ENCODE measurements around the gene PALLD.

- TF ChIP-seq CTCF (IDR thresholded peaks at IDR 0.05) (no peak), POLR2AphosphoS5 (IDR thresholded peaks at IDR 0.05) (no peak), POLR2A (IDR thresholded peaks at IDR 0.05; ENCODE audit: low read depth) (no peak), EP300 (IDR thresholded peaks at IDR 0.05) (no peak)
These were observed 208.3 kb downstream of the PALLD start for GRCh38 chr4:168705121-168705520.
